Adrenal gland (tissue), 12 donors: ENCODE measurements around the gene SEC14L5. TPM values are rescaled to one million over a fixed set of nuclear protein-coding genes. Genes with fewer than 3 reads are reported as not detected.

Source experiments
- DNase-seq, 7 donors: peaks; one replicate each; pipeline ENCODE4 v3.0.0-alpha.2; 2019 to 2020
- H3K27ac ChIP-seq, 5 donors: fragments of 200-600 bp; sonication (generic) in 4 of 5; 1 replicate in 3 of 5; 2 replicates in 2 of 5; pipeline versions ENCODE4 v1.5.1 to v1.8.0; 2016 to 2020; ENCODE audit warnings: mild to moderate bottlenecking in 1 of 5
- H3K27me3 ChIP-seq: fragments of 200-600 bp; 2 replicates; pipeline ENCODE4 v1.8.0; 2021
- H3K36me3 ChIP-seq, 2 donors: fragments of 200-600 bp; replicated peaks in 1 of 2; 1 replicate in 1 of 2; 2 replicates in 1 of 2; pipeline versions ENCODE4 v1.5.1 to v1.8.0; 2018 to 2022
- H3K4me1 ChIP-seq, 2 donors: fragments of 200-600 bp; replicated peaks in 1 of 2; 1 replicate in 1 of 2; 2 replicates in 1 of 2; pipeline versions ENCODE4 v1.5.1 to v1.8.0; 2018 to 2021
- H3K4me3 ChIP-seq, 4 donors: fragments of 200-600 bp; sonication (generic) in 3 of 4; one replicate each; pipeline ENCODE4 v1.5.1; 2016 to 2018
- H3K9me3 ChIP-seq, 3 donors: fragments of 200-600 bp; sonication (generic) in 1 of 3; replicated peaks in 1 of 3; 1 replicate in 2 of 3; 2 replicates in 1 of 3; pipeline versions ENCODE4 v1.5.1 to v1.8.0; 2016 to 2021
- POLR2A ChIP-seq, 2 donors: fragments of 450-650 bp; IDR thresholded peaks; one replicate each; pipeline ENCODE4 v1.6.1; 2017; ENCODE audit warnings: antibody characterized with exemption in 2 of 2, mild to moderate bottlenecking in 2 of 2, moderate library complexity in 1 of 2
- WGBS, 4 donors: extraction: QIAGEN DNeasy Blood & Tissue Kit in 2 of 4; methylation state at CpG; one replicate each; pipeline versions ENCODE4 v1.1.5 to v1.1.7; 2013 to 2017; 5-methylcytosine and 5-hydroxymethylcytosine counted together
- intact Hi-C, 2 donors: fragments of 100-400 bp; cut with DNase I; formaldehyde crosslinking; loops; one replicate each; pipeline versions ENCODE4 v1.14.1 to v1.15.0; 2022 to 2023
- polyA plus RNA-seq, 3 donors: library from polyadenylated mRNA; stranded (reverse); fragments of 200-250 nt in 2 of 3; fragments of 350-450 nt in 1 of 3; fragmentation: Illumina TruSeq in 1 of 3; extraction: RNeasy Lipid Tissue Mini Kit (QIAGEN cat#74804) in 1 of 3; gene quantifications; one replicate each; pipeline ENCODE4 v1.2.3, GENCODE V29; 2013 to 2014
- total RNA-seq, 9 donors: library from RNA; depleted of rRNA in 4 of 9; stranded (reverse); fragments of >200 nt in 4 of 9; fragments of 120-200 nt in 1 of 9; fragmentation: NEBNext Ultra II Directional in 1 of 9; extraction: Animal tissue kit (Norgen Biotek cat#: 25700) in 1 of 9; gene quantifications; one replicate each; pipeline versions ENCODE4 v1.1.0 to v1.2.4, GENCODE V29; 2013 to 2023
- TF ChIP-seq, protein P1 (sequence below), 6 experiments: fragments of 450-650 bp in 4 of 6; fragments of 200-600 bp in 2 of 6; sonication (generic) in 1 of 6; IDR thresholded peaks; 1 replicate in 5 of 6; 2 replicates in 1 of 6; pipeline versions ENCODE4 v1.5.1 to v1.8.0; 2016 to 2021; ENCODE audit warnings: antibody characterized with exemption in 6 of 6, mild to moderate bottlenecking in 2 of 6, moderate library complexity in 1 of 6
- donor health status: healthy with polysubstance abuse.
- donor health status: Bipolar disorder and iron deficiency.
- donor health status: DM: yes; HTN: yes; CAD: no.
- donor health status: DM: no; HTN: no; CAD: no.
- donor health status: DM: no; HTN: no; CAD: no.
- donor health status: DM: yes; HTN: yes; CAD: no.

Gene SEC14L5
- total and polyA plus RNA-seq, 12 donors, result 0.12 to 1.8 (median 0.69) TPM

DNA sequence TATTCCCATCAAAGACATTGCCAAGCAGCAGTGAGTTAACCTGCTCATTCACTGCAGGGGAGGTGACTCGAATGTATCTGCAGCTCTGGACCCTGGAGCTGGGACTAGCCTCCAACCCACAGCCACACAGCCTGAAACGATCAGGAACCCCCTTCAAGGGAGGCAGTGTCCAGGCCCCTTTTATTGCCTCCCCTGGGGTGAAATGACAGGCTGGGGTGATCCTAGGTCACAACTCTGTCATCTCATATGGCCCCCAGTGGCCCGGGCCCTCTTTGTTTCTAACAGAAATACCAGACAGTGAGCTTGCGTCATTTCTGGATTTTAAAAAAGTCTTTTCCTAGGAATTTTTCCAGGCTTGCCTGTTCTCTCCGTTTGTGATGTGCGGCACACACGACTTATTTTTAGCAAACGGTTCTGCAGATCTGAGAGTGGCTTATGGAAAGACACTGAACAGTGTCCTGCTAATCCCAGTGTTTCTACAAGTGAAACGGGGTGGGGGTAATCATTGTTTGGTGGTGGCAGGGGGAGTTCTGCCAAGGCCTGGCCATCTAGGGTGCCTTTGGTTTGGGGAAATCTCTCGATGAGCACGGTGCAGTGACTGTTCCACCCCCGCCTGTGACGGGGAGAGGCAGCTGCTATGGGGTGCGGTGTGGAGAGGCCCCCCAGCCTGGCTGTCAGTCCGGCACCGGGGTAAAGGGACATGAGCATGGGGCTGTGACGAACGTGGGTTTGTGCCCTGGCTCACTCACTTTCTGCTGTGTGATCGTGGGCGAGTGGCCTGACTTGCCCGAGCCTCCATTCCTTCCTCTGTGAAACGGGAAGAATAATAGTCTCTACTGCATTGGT, 48.4 kb downstream of the SEC14L5 start:
- 79 to 83% (median 80%) methylated on average over 20 to 22 of the region's 22 CpGs for WGBS, 4 donors
- TF ChIP-seq, protein P1, sequence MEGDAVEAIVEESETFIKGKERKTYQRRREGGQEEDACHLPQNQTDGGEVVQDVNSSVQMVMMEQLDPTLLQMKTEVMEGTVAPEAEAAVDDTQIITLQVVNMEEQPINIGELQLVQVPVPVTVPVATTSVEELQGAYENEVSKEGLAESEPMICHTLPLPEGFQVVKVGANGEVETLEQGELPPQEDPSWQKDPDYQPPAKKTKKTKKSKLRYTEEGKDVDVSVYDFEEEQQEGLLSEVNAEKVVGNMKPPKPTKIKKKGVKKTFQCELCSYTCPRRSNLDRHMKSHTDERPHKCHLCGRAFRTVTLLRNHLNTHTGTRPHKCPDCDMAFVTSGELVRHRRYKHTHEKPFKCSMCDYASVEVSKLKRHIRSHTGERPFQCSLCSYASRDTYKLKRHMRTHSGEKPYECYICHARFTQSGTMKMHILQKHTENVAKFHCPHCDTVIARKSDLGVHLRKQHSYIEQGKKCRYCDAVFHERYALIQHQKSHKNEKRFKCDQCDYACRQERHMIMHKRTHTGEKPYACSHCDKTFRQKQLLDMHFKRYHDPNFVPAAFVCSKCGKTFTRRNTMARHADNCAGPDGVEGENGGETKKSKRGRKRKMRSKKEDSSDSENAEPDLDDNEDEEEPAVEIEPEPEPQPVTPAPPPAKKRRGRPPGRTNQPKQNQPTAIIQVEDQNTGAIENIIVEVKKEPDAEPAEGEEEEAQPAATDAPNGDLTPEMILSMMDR (IDR thresholded peaks at IDR 0.05), result no peak
- Histone ChIP-seq H3K9me3 (no peaks in the 10 kb centered on the region), H3K27me3 (no peaks in the 10 kb centered on the region), H3K36me3 (no peaks in the 10 kb centered on the region), H3K4me1 (no peaks in the 10 kb centered on the region), H3K4me3 (no peak overlapping the region), H3K27ac (no peak overlapping the region)
- intact Hi-C loops, result no loop called here
- no peak for DNase-seq

DNA sequence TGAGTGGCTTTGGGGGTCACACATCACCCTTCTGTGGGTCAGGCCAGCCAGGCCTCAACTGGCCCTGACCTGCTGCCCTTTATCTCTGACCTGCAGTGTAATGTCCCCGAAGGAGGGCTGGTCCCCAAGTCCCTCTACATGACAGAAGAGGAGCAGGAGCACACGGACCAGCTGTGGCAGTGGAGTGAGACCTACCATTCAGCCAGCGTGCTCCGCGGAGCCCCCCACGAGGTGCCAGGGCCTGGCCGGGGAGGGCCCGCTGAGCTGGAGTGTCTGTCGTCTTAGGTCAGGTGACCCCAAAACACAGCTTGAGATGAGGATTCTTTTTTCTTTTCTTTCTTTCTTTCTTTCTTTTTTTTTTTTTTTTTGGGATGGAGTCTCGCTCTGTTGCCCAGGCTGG, 49.1 kb downstream of the SEC14L5 start:
- Histone ChIP-seq H3K27ac (no peak overlapping the region), H3K27me3 (no peaks in the 10 kb centered on the region), H3K4me3 (no peak overlapping the region), H3K36me3 (no peaks in the 10 kb centered on the region), H3K9me3 (no peaks in the 10 kb centered on the region), H3K4me1 (no peaks in the 10 kb centered on the region)
- no peak for DNase-seq
- 85 to 88% (median 86%) methylated on average over 7 to 10 of the region's 10 CpGs for WGBS, 4 donors
- no peak for TF ChIP-seq POLR2A (IDR thresholded peaks at IDR 0.05)
- TF ChIP-seq, protein P1 (IDR thresholded peaks at IDR 0.05), result no peak
- intact Hi-C loops, result no loop called here

DNA sequence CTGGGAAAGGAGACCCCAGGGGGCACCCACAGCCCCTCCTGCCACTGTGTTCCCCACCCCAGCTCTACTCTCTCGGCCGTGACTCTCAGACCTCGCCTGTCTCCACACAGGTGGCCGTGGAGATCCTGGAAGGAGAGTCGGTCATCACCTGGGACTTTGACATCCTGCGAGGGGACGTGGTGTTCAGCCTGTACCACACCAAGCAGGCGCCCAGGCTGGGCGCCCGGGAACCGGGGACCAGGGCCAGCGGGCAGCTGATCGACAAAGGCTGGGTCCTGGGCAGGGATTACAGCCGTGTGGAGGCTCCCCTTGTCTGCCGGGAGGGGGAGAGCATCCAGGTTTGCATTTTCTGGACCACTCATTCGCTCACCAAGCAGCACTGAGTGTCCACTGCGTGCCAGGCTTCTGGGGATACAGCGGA, 50.2 kb downstream of the SEC14L5 start:
- Histone ChIP-seq H3K9me3 (no peaks in the 10 kb centered on the region), H3K27ac (no peak overlapping the region), H3K27me3 (no peaks in the 10 kb centered on the region), H3K4me1 (no peaks in the 10 kb centered on the region), H3K36me3 (no peaks in the 10 kb centered on the region), H3K4me3 (no peak overlapping the region)
- DNase-seq, result no peak
- WGBS, 4 donors, result 80 to 100% (median 90%) methylated on average over 3 to 18 of the region's 18 CpGs
- TF ChIP-seq, protein P1 (IDR thresholded peaks at IDR 0.05), result no peak
- intact Hi-C loops, result no loop called here

DNA sequence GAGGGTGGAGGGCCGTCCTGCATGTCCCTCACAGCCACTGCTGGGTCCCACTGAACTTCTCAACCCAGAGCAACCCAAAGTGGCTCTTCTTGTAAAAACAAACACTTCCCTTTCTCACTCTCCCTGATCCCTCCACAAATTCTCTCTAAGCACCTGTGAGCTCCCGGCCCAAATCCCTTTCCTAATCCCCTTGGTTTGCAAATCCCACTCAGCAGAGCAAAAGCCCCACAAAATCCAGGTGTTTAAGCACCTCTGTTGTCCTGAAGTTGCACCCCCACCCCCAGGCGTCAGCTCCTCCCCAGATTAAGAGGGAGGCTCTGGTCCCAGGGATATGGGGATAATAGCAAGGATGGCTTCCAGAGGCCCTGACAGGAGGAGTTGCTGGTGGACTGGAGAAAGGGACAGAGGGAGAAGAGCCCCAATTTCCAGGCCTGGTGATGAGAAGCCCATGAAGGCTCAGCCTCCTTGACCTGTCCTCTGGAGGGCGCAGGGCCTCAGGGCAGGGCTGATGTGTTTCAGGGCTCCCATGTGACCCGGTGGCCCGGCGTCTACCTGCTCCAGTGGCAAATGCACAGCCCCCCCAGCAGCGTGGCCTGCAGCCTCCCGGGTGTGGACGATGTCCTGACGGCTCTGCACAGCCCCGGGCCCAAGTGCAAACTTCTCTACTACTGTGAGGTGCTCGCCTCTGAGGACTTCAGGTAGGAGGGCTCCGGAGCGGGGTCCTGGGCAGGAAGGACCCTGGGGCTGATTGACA, 52.6 kb downstream of the SEC14L5 start:
- no peaks in the 10 kb centered on the region for H3K4me1 ChIP-seq
- TF ChIP-seq, protein P1 (IDR thresholded peaks at IDR 0.05), result no peak
- no peak for TF ChIP-seq POLR2A (IDR thresholded peaks at IDR 0.05)
- H3K27me3 ChIP-seq, result no peaks in the 10 kb centered on the region
- intact Hi-C loops, result no loop called here
- no peaks in the 10 kb centered on the region for H3K36me3 ChIP-seq
- no peak overlapping the region for H3K4me3 ChIP-seq
- DNase-seq, result no peak
- no peak overlapping the region for H3K27ac ChIP-seq
- no peaks in the 10 kb centered on the region for H3K9me3 ChIP-seq
- WGBS, 4 donors, result 53 to 59% (median 57%) methylated on average over 4 to 15 of the region's 15 CpGs
